SU-DHL-6 (cell line): Measurements from ENCODE around the gene BAIAP2L2.

ENCODE experiments used
- H2AFZ ChIP-seq: fragments of 200-600 bp; sonication (generic); 2 replicates; pipeline ENCODE4 v1.6.1; 2014; ENCODE audit warnings: low read depth, mild to moderate bottlenecking, moderate library complexity, mixed read lengths, antibody characterized with exemption, low read length; ENCODE audit not compliant: severe bottlenecking
- H3F3A ChIP-seq: fragments of 200-600 bp; shearing (Covaris generic); 2 replicates; pipeline ENCODE4 v1.6.0; 2016; ENCODE audit warnings: antibody characterized with exemption, mild to moderate bottlenecking; ENCODE audit not compliant: insufficient read depth
- H3K27ac ChIP-seq: fragments of 200-600 bp; sonication (generic); 2 replicates; pipeline ENCODE4 v1.5.1; 2016; ENCODE audit warnings: low read depth, mild to moderate bottlenecking, low read length, moderate library complexity, mixed read lengths
- H3K27me3 ChIP-seq: fragments of 200-600 bp; sonication (generic), shearing (Covaris generic); 2 replicates; pipeline ENCODE4 v1.6.0; 2014; ENCODE audit warnings: mild to moderate bottlenecking, low read length
- H3K36me3 ChIP-seq: fragments of 200-600 bp; sonication (generic); 2 replicates; pipeline ENCODE4 v1.6.1; 2014; ENCODE audit warnings: mild to moderate bottlenecking, low read length, mixed read lengths
- H3K4me2 ChIP-seq: fragments of 300-600, 200-600 bp; shearing (Covaris generic), sonication (generic); 2 replicates; pipeline ENCODE4 v1.6.0; 2014; ENCODE audit warnings: low read length, low read depth, mild to moderate bottlenecking; ENCODE audit not compliant: poor library complexity, severe bottlenecking
- H3K4me3 ChIP-seq: fragments of 200-600 bp; sonication (generic); 2 replicates; pipeline ENCODE4 v1.5.1; 2014; ENCODE audit warnings: antibody characterized with exemption, low read length, mild to moderate bottlenecking, mixed read lengths; ENCODE audit not compliant: insufficient read depth, poor library complexity, severe bottlenecking
- H3K79me2 ChIP-seq: fragments of 200-600 bp; sonication (generic); 2 replicates; pipeline ENCODE4 v1.6.1; 2014; ENCODE audit warnings: mild to moderate bottlenecking, low read length, moderate library complexity; ENCODE audit not compliant: insufficient read depth
- H3K9ac ChIP-seq: fragments of 200-600 bp; sonication (generic); 2 replicates; pipeline ENCODE4 v1.7.0; 2014; ENCODE audit warnings: mild to moderate bottlenecking, low read length
- H3K9me2 ChIP-seq: fragments of 200-600 bp; sonication (generic); replicated peaks from 2 replicates; pipeline ENCODE4 v1.6.1; 2014; ENCODE audit warnings: low read length; ENCODE audit not compliant: insufficient read depth
- H3K9me3 ChIP-seq: fragments of 200-600 bp; sonication (generic); 2 replicates; pipeline ENCODE4 v1.6.1; 2014; ENCODE audit warnings: low read length, mixed read lengths; ENCODE audit not compliant: insufficient read depth
- H4K20me1 ChIP-seq: fragments of 200-600 bp; sonication (generic); 2 replicates; pipeline ENCODE4 v1.6.1; 2014; ENCODE audit warnings: low read depth, mild to moderate bottlenecking, antibody characterized with exemption, low read length, moderate library complexity, mixed read lengths
- CTCF ChIP-seq: fragments of 200-600 bp; sonication (generic); IDR thresholded peaks from one replicate; pipeline ENCODE4 v1.5.1; 2017; ENCODE audit warnings: antibody characterized with exemption, mild to moderate bottlenecking, low read length, moderate library complexity; ENCODE audit not compliant: insufficient read depth, poor library complexity, severe bottlenecking
- EZH2phosphoT487 ChIP-seq: fragments of 200-600 bp; sonication (generic), shearing (Covaris generic); conservative IDR thresholded peaks from 2 replicates; pipeline ENCODE4 v1.6.1; 2018; ENCODE audit warnings: mild to moderate bottlenecking, antibody characterized with exemption, low read length, moderate library complexity, mixed read lengths

BAIAP2L2 gene

GRCh38 chr22:38081636-38081940 lies 28.9 kb downstream of the BAIAP2L2 start:
- Histone ChIP-seq H4K20me1 (no peaks in the 10 kb centered on the region), H3F3A (no peaks in the 10 kb centered on the region), H3K27ac (no peak overlapping the region), H3K4me3 (no peak overlapping the region), H2AFZ (no peak overlapping the region), H3K9me3 (no peaks in the 10 kb centered on the region), H3K79me2 (no peaks in the 10 kb centered on the region), H3K36me3 (no peaks in the 10 kb centered on the region), H3K9me2 (no peaks in the 10 kb centered on the region), H3K4me2 (no peak overlapping the region), H3K27me3 (no peaks in the 10 kb centered on the region), H3K9ac (no peak overlapping the region)
- TF ChIP-seq CTCF (no peak), EZH2phosphoT487 (no peak)

GRCh38 chr22:38080850-38081635 lies 29.4 kb downstream of the BAIAP2L2 start:
- Histone ChIP-seq H3K9me2 (no peaks in the 10 kb centered on the region), H3K4me2 (no peak overlapping the region), H3K27ac (no peak overlapping the region), H3K9me3 (no peaks in the 10 kb centered on the region), H2AFZ (no peak overlapping the region), H4K20me1 (no peaks in the 10 kb centered on the region), H3K4me3 (no peak overlapping the region), H3K36me3 (no peaks in the 10 kb centered on the region), H3K27me3 (no peaks in the 10 kb centered on the region), H3F3A (no peaks in the 10 kb centered on the region), H3K79me2 (no peaks in the 10 kb centered on the region), H3K9ac (no peak overlapping the region)
- no peak for TF ChIP-seq EZH2phosphoT487
- TF ChIP-seq CTCF, result no peak

- Histone ChIP-seq H3F3A (no peaks in the 10 kb centered on the region), H3K9ac (no peak overlapping the region), H4K20me1 (no peaks in the 10 kb centered on the region), H3K4me3 (no peak overlapping the region), H3K27ac (no peak overlapping the region), H3K9me3 (no peaks in the 10 kb centered on the region), H3K36me3 (no peaks in the 10 kb centered on the region), H3K79me2 (no peaks in the 10 kb centered on the region), H3K27me3 (no peaks in the 10 kb centered on the region), H2AFZ (no peak overlapping the region), H3K4me2 (no peak overlapping the region), H3K9me2 (no peaks in the 10 kb centered on the region)
- TF ChIP-seq CTCF (no peak), EZH2phosphoT487 (no peak)
These were observed 30.0 kb downstream of the BAIAP2L2 start for GRCh38 chr22:38080474-38080849.
